Esophagus squamous epithelium (tissue), 5 donors: ENCODE data around the gene GALNT16. TPM values are rescaled to one million over a fixed set of nuclear protein-coding genes. Genes with fewer than 3 reads are reported as not detected.

Experiments
- DNase-seq: peaks from one replicate; lab custom pipeline; 2025; lab: John Stamatoyannopoulos, UW
- H3K27ac ChIP-seq, 4 donors: fragments of 200-600 bp; sonication (generic); one replicate each; pipeline ENCODE4 v1.5.1; 2016 to 2019; ENCODE audit warnings: mild to moderate bottlenecking in 1 of 4
- H3K27me3 ChIP-seq, 4 donors: fragments of 200-600 bp; sonication (generic); 1 replicate in 3 of 4; 2 replicates in 1 of 4; pipeline versions ENCODE4 v1.5.1 to v1.6.0; 2017 to 2021; ENCODE audit warnings: antibody characterized with exemption in 1 of 4
- H3K36me3 ChIP-seq, 3 donors: fragments of 200-600 bp; sonication (generic); one replicate each; pipeline ENCODE4 v1.5.1; 2016 to 2019
- H3K4me1 ChIP-seq, 3 donors: fragments of 200-600 bp; sonication (generic); one replicate each; pipeline ENCODE4 v1.5.1; 2017 to 2019
- H3K4me3 ChIP-seq, 4 donors: fragments of 200-600 bp; sonication (generic); 1 replicate in 3 of 4; 2 replicates in 1 of 4; pipeline ENCODE4 v1.5.1; 2016 to 2019; ENCODE audit warnings: mild to moderate bottlenecking in 2 of 4, moderate library complexity in 1 of 4
- H3K9me3 ChIP-seq, 3 donors: fragments of 200-600 bp; sonication (generic); one replicate each; pipeline ENCODE4 v1.5.1; 2016 to 2019
- POLR2A ChIP-seq, 4 donors: fragments of 450-650 bp; IDR thresholded peaks; one replicate each; pipeline ENCODE4 v1.6.1; 2017; ENCODE audit warnings: antibody characterized with exemption in 4 of 4, mild to moderate bottlenecking in 4 of 4, moderate library complexity in 3 of 4
- WGBS, 2 donors: methylation state at CpG; one replicate each; pipeline ENCODE4 v1.1.5; 2018; 5-methylcytosine and 5-hydroxymethylcytosine counted together
- intact Hi-C: fragments of 100-400 bp; cut with DNase I; formaldehyde crosslinking; loops from one replicate; pipeline ENCODE4 v1.15.0; 2022
- total RNA-seq, 4 donors: library from RNA; depleted of rRNA; stranded (reverse); fragments of >200 nt; gene quantifications; one replicate each; pipeline ENCODE4 v1.1.0, GENCODE V29; 2016
- TF ChIP-seq, protein P1 (sequence below), 6 experiments: fragments of 450-650 bp in 4 of 6; fragments of 200-600 bp in 2 of 6; sonication (generic) in 2 of 6; IDR thresholded peaks; one replicate each; pipeline ENCODE4 v1.5.1; 2016 to 2019; ENCODE audit warnings: antibody characterized with exemption in 6 of 6, mild to moderate bottlenecking in 4 of 6, moderate library complexity in 4 of 6
- donor health status: DM: yes; HTN: yes; CAD: no.

GALNT16 gene
- total RNA-seq, 4 donors from 2014 or later, result 0.11 to 2.7 (median 1.3) TPM

- Histone ChIP-seq H3K4me3 (no peak overlapping the region), H3K36me3 (no peaks in the 10 kb centered on the region), H3K4me1 (peaks cover 0 to 4% (median 0%) of the 10 kb centered on the region in 3 donors), H3K9me3 (no peaks in the 10 kb centered on the region), H3K27ac (no peak overlapping the region), H3K27me3 (peaks cover 0 to 12% (median 0%) of the 10 kb centered on the region in 4 donors)
- 70 to 71% methylated on average over 6 of the region's 6 CpGs for WGBS, 2 donors
- no peak for TF ChIP-seq POLR2A (IDR thresholded peaks at IDR 0.05)
- TF ChIP-seq, protein P1, sequence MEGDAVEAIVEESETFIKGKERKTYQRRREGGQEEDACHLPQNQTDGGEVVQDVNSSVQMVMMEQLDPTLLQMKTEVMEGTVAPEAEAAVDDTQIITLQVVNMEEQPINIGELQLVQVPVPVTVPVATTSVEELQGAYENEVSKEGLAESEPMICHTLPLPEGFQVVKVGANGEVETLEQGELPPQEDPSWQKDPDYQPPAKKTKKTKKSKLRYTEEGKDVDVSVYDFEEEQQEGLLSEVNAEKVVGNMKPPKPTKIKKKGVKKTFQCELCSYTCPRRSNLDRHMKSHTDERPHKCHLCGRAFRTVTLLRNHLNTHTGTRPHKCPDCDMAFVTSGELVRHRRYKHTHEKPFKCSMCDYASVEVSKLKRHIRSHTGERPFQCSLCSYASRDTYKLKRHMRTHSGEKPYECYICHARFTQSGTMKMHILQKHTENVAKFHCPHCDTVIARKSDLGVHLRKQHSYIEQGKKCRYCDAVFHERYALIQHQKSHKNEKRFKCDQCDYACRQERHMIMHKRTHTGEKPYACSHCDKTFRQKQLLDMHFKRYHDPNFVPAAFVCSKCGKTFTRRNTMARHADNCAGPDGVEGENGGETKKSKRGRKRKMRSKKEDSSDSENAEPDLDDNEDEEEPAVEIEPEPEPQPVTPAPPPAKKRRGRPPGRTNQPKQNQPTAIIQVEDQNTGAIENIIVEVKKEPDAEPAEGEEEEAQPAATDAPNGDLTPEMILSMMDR (IDR thresholded peaks at IDR 0.05), result no peak
- intact Hi-C loops, result no loop called here
- no peak for DNase-seq
Measured at GRCh38 chr14:69326611-69327010, 66.7 kb downstream of the GALNT16 start.

- intact Hi-C loops, result no loop called here
- TF ChIP-seq, protein P1 (IDR thresholded peaks at IDR 0.05), result no peak
- no peak for TF ChIP-seq POLR2A (IDR thresholded peaks at IDR 0.05)
- Histone ChIP-seq H3K9me3 (no peaks in the 10 kb centered on the region), H3K4me1 (no peaks in the 10 kb centered on the region), H3K4me3 (no peak overlapping the region), H3K36me3 (no peaks in the 10 kb centered on the region), H3K27ac (no peak overlapping the region), H3K27me3 (peaks cover 0 to 12% (median 0%) of the 10 kb centered on the region in 4 donors)
- WGBS, 2 donors, result 70 to 78% methylated on average over 4 to 5 of the region's 5 CpGs
- no peak for DNase-seq
Measured at GRCh38 chr14:69327507-69327906, 67.5 kb downstream of the GALNT16 start.

DNA sequence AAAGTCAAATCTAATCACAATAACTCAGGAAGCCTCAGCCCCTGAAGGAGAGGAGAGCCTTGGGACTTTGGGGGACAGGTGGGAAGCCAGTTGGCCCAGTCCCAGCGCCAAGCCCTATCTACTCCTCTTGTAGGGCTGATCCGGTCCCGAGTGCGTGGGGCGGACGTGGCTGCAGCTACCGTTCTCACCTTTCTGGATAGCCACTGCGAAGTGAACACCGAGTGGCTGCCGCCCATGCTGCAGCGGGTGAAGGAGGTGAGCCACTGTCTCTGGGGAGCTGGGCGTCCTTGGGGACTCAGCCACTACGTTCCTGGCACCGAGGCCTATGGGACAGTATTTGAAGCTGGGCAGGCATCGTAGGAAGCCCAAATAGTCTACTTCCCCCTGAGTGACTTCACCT, 68.4 kb downstream of the GALNT16 start:
- Histone ChIP-seq H3K4me3 (no peak overlapping the region), H3K4me1 (no peaks in the 10 kb centered on the region), H3K27ac (no peak overlapping the region), H3K9me3 (no peaks in the 10 kb centered on the region), H3K27me3 (peaks cover 0 to 12% (median 0%) of the 10 kb centered on the region in 4 donors), H3K36me3 (no peaks in the 10 kb centered on the region)
- intact Hi-C loops, result no loop called here
- no peak for DNase-seq
- WGBS, 2 donors, result 50 to 93% methylated on average over 2 to 4 of the region's 15 CpGs
- TF ChIP-seq POLR2A (IDR thresholded peaks at IDR 0.05), result no peak
- TF ChIP-seq, protein P1 (IDR thresholded peaks at IDR 0.05), result no peak

DNA sequence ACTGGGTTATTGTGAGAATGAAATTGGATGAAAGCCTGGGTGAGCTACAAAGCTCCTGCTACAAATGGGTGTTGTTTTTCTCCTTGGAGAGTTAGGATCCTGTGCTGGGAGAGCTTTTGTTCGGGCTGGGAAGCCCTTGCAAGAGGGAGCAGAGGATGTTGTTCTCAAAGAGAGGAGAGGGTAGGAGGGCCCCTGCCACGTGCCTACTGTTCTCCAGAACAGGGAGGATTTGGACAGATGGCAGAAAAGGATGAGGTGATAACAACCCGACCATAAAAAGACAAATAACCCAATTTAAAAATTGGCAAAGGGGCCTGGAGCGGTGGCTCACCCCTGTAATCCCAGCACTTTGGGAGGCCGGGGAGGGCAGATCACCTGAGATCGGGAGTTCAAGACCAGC, 68.8 kb downstream of the GALNT16 start:
- H3K4me1 ChIP-seq, result no peaks in the 10 kb centered on the region

DNA sequence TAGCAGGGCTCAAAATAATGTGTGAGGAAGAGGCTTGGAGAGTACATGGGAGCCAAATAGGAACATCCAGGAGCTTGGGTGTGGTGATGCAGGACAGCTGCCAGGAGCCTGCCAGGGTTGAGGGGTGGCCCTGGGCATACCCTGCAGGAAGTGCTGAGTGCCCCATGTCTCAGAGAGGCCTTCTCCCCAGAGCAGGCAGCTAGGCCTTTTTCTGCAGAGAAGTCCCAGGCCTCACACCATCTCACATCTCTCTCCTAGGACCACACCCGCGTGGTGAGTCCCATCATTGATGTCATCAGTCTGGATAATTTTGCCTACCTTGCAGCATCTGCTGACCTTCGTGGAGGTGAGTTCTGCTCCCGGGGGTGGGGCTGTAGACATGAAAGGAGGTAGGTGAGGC, 71.2 kb downstream of the GALNT16 start:
- 51% methylated on average over 3 of the region's 4 CpGs; no CpG with 5 or more reads in 1 of the 2 donors for WGBS, 2 donors
- Histone ChIP-seq H3K27me3 (no peaks in the 10 kb centered on the region), H3K4me1 (peaks cover 5 to 18% (median 7%) of the 10 kb centered on the region in 3 donors), H3K27ac (no peak overlapping the region), H3K4me3 (no peak overlapping the region), H3K36me3 (no peaks in the 10 kb centered on the region), H3K9me3 (no peaks in the 10 kb centered on the region)
- DNase-seq, result no peak
- intact Hi-C loops, result no loop called here
- TF ChIP-seq, protein P1 (IDR thresholded peaks at IDR 0.05), result no peak
- no peak for TF ChIP-seq POLR2A (IDR thresholded peaks at IDR 0.05)

More for the DNA sequence above, 68.8 kb downstream of the GALNT16 start:
- DNase-seq, result no peak
- no peak overlapping the region for H3K27ac ChIP-seq
- H3K27me3 ChIP-seq, result peaks cover 0 to 12% (median 0%) of the 10 kb centered on the region in 4 donors
- H3K9me3 ChIP-seq, result no peaks in the 10 kb centered on the region
- TF ChIP-seq POLR2A (IDR thresholded peaks at IDR 0.05), result no peak
- TF ChIP-seq, protein P1 (IDR thresholded peaks at IDR 0.05), result no peak
- H3K4me3 ChIP-seq, result no peak overlapping the region
- intact Hi-C loops, result no loop called here
- 78 to 87% methylated on average over 6 of the region's 6 CpGs for WGBS, 2 donors
- no peaks in the 10 kb centered on the region for H3K36me3 ChIP-seq
